Liver (tissue), 9 donors: Measurements from ENCODE around the gene ADRA2B. TPM values are rescaled to one million over a fixed set of nuclear protein-coding genes. Genes with fewer than 3 reads are reported as not detected.

ENCODE experiments used
- DNase-seq: peaks from one replicate; pipeline ENCODE4 v3.0.0-alpha.2; 2017; ENCODE audit warnings: low spot score
- H3K27ac ChIP-seq, 2 donors: one replicate each; pipeline ENCODE4 v1.7.0; 2013; ENCODE audit warnings: inconsistent platforms in 2 of 2, low read length in 2 of 2, control low read depth in 1 of 2, low read depth in 1 of 2, mild to moderate bottlenecking in 1 of 2
- H3K27me3 ChIP-seq, 4 donors: one replicate each; pipeline versions ENCODE4 v1.6.1 to v1.7.0; 2013; ENCODE audit warnings: low read length in 3 of 4, inconsistent platforms in 1 of 4, mild to moderate bottlenecking in 1 of 4, moderate library complexity in 1 of 4; ENCODE audit not compliant: control insufficient read depth in 4 of 4, insufficient read depth in 4 of 4
- H3K36me3 ChIP-seq, 4 donors: one replicate each; pipeline versions ENCODE4 v1.6.1 to v1.7.0; 2013; ENCODE audit warnings: low read length in 3 of 4, mild to moderate bottlenecking in 3 of 4, low read depth in 1 of 4, moderate library complexity in 1 of 4; ENCODE audit not compliant: control insufficient read depth in 4 of 4, insufficient read depth in 3 of 4
- H3K4me1 ChIP-seq, 4 donors: one replicate each; pipeline versions ENCODE4 v1.6.1 to v1.7.0; 2013; ENCODE audit warnings: low read length in 3 of 4, mild to moderate bottlenecking in 3 of 4, moderate library complexity in 1 of 4; ENCODE audit not compliant: control insufficient read depth in 4 of 4, insufficient read depth in 4 of 4
- H3K4me3 ChIP-seq, 3 donors: one replicate each; pipeline versions ENCODE4 v1.6.1 to v1.7.0; 2013; ENCODE audit warnings: low read length in 3 of 3, control low read depth in 1 of 3, low read depth in 1 of 3, mild to moderate bottlenecking in 1 of 3
- H3K9ac ChIP-seq, 2 donors: one replicate each; pipeline ENCODE4 v1.7.0; 2013; ENCODE audit warnings: low read length in 2 of 2, mild to moderate bottlenecking in 2 of 2, moderate library complexity in 2 of 2, control low read depth in 1 of 2, low read depth in 1 of 2
- H3K9me3 ChIP-seq, 4 donors: one replicate each; pipeline versions ENCODE4 v1.6.1 to v1.7.0; 2013; ENCODE audit warnings: low read length in 3 of 4; ENCODE audit not compliant: control insufficient read depth in 4 of 4
- EGR1 ChIP-seq, 2 donors: IDR thresholded peaks; 2 replicates each; pipeline ENCODE4 v1.6.1; 2016 to 2018; ENCODE audit warnings: antibody characterized with exemption in 2 of 2, low read depth in 2 of 2
- FOXA1 ChIP-seq: IDR thresholded peaks from 2 replicates; pipeline ENCODE4 v1.6.1; 2016; ENCODE audit warnings: antibody characterized with exemption
- FOXA2 ChIP-seq: IDR thresholded peaks from 2 replicates; pipeline ENCODE4 v1.6.1; 2016; ENCODE audit warnings: antibody characterized with exemption
- GABPA ChIP-seq, 2 donors: IDR thresholded peaks in 1 of 2; conservative IDR thresholded peaks in 1 of 2; 2 replicates each; pipeline ENCODE4 v1.6.1; 2016; ENCODE audit warnings: antibody characterized with exemption in 2 of 2, mild to moderate bottlenecking in 1 of 2, moderate library complexity in 1 of 2
- HNF4A ChIP-seq, 2 donors: conservative IDR thresholded peaks; 2 replicates each; pipeline ENCODE4 v1.6.1; 2016; ENCODE audit warnings: antibody characterized with exemption in 2 of 2, mild to moderate bottlenecking in 2 of 2
- HNF4G ChIP-seq: IDR thresholded peaks from 2 replicates; pipeline ENCODE4 v1.6.1; 2016; ENCODE audit warnings: antibody characterized with exemption
- JUND ChIP-seq, 2 donors: IDR thresholded peaks; 2 replicates each; pipeline ENCODE4 v1.6.1; 2016; ENCODE audit warnings: antibody characterized with exemption in 2 of 2
- MAX ChIP-seq: IDR thresholded peaks from 2 replicates; pipeline ENCODE4 v1.6.1; 2016; ENCODE audit warnings: antibody characterized with exemption
- NR2F2 ChIP-seq: IDR thresholded peaks from 2 replicates; pipeline ENCODE4 v1.6.1; 2016; ENCODE audit warnings: antibody characterized with exemption
- RAD21 ChIP-seq, 2 donors: IDR thresholded peaks; 2 replicates each; pipeline ENCODE4 v1.6.1; 2016; ENCODE audit warnings: antibody characterized with exemption in 2 of 2, mild to moderate bottlenecking in 2 of 2
- REST ChIP-seq: IDR thresholded peaks from 2 replicates; pipeline ENCODE4 v1.6.1; 2016; ENCODE audit warnings: antibody characterized with exemption, mild to moderate bottlenecking
- RXRA ChIP-seq, 2 donors: IDR thresholded peaks; 2 replicates each; pipeline ENCODE4 v1.6.1; 2017 to 2018; ENCODE audit warnings: antibody characterized with exemption in 2 of 2, mild to moderate bottlenecking in 1 of 2
- SP1 ChIP-seq: IDR thresholded peaks from 2 replicates; pipeline ENCODE4 v1.6.1; 2018; ENCODE audit warnings: antibody characterized with exemption, mild to moderate bottlenecking
- TAF1 ChIP-seq: conservative IDR thresholded peaks from 2 replicates; pipeline ENCODE4 v1.6.1; 2016; ENCODE audit warnings: antibody characterized with exemption, mild to moderate bottlenecking
- YY1 ChIP-seq: IDR thresholded peaks from 2 replicates; pipeline ENCODE4 v1.6.1; 2016; ENCODE audit warnings: antibody characterized with exemption, mild to moderate bottlenecking
- WGBS: extraction: QIAGEN DNeasy Blood & Tissue Kit; methylation state at CpG from one replicate; pipeline ENCODE4 v1.1.7; 2013; 5-methylcytosine and 5-hydroxymethylcytosine counted together
- polyA plus RNA-seq, 2 donors: library from polyadenylated mRNA; stranded (reverse) in 1 of 2; unstranded in 1 of 2; fragments of 200-250 nt in 1 of 2; fragments of >200 nt in 1 of 2; fragmentation: Nextera tagmentation in 1 of 2; extraction: Ambion mirVana in 1 of 2; gene quantifications; one replicate each; pipeline versions ENCODE4 v1.2.1 to v1.2.3, GENCODE V29; 2013 to 2015
- total RNA-seq, 2 donors: library from RNA; depleted of rRNA; stranded (reverse); fragments of >200 nt; gene quantifications; one replicate each; pipeline ENCODE4 v1.2.3, GENCODE V29; 2014
- TF ChIP-seq, protein P1 (sequence below): IDR thresholded peaks from 2 replicates; pipeline ENCODE4 v1.6.1; 2016; ENCODE audit warnings: antibody characterized with exemption
- TF ChIP-seq, protein P2 (sequence below): fragments of 150-350 bp; IDR thresholded peaks from 2 replicates; pipeline ENCODE4 v1.5.1; 2017; ENCODE audit warnings: improper control_type of control experiment, low read depth, low read length; ENCODE audit not compliant: missing input control
- TF ChIP-seq, protein P3 (sequence below): IDR thresholded peaks from 2 replicates; pipeline ENCODE4 v1.6.1; 2016; ENCODE audit warnings: antibody characterized with exemption
- donor health status: healthy.
- donor health status: healthy.
- donor health status: healthy.
- donor health status: healthy.
- donor health status: healthy.

ADRA2B gene
- total and polyA plus RNA-seq, 4 donors: 1.3 to 8.6 (median 3.0) TPM

DNA sequence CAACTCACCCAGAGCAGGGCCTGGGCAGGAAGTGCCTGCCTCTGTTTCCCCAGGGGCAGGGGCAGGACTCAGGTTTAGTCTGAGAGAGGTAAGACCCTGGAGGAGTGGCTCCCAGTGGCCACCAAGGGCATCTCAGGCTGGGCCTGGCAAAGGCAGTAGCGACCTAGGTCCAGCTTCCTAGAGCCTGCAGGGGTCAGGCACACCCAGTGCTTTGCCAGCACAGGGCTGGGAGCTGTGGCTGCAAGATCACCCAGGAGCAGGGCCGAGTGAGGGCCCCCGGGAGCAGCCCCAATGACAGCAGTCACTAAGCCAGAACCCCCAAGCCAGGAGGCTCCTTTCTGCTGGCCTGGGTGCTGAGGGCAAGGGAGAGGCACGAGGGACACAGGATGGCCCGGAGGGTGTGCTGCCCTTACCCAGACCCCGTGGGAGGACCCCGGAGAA lies 37.6 kb upstream of the ADRA2B start:
- no peak overlapping the region for H3K4me3 ChIP-seq
- H3K27me3 ChIP-seq: no peaks in the 10 kb centered on the region
- H3K4me1 ChIP-seq: no peaks in the 10 kb centered on the region
- no peak overlapping the region for H3K9ac ChIP-seq
- WGBS: 87% methylated on average over 7 of the region's 7 CpGs
- H3K9me3 ChIP-seq: no peaks in the 10 kb centered on the region
- no peak for DNase-seq
- no peaks in the 10 kb centered on the region for H3K36me3 ChIP-seq
- TF ChIP-seq SP1 (no peak), GABPA (IDR thresholded peaks at IDR 0.05 in 1 of 2, conservative IDR thresholded peaks at IDR 0.05 in 1 of 2) (no peak), EGR1 (IDR thresholded peaks at IDR 0.05; ENCODE audit: low read depth in 2 of 2) (no peak), TAF1 (no peak), HNF4A (conservative IDR thresholded peaks at IDR 0.05) (no peak), RAD21 (IDR thresholded peaks at IDR 0.05) (no peak), YY1 (no peak), NR2F2 (no peak), RXRA (IDR thresholded peaks at IDR 0.05) (no peak), JUND (IDR thresholded peaks at IDR 0.05) (no peak), FOXA1 (no peak), FOXA2 (no peak)
- TF ChIP-seq, protein P1, sequence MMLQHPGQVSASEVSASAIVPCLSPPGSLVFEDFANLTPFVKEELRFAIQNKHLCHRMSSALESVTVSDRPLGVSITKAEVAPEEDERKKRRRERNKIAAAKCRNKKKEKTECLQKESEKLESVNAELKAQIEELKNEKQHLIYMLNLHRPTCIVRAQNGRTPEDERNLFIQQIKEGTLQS: no peak
- TF ChIP-seq, protein P2, sequence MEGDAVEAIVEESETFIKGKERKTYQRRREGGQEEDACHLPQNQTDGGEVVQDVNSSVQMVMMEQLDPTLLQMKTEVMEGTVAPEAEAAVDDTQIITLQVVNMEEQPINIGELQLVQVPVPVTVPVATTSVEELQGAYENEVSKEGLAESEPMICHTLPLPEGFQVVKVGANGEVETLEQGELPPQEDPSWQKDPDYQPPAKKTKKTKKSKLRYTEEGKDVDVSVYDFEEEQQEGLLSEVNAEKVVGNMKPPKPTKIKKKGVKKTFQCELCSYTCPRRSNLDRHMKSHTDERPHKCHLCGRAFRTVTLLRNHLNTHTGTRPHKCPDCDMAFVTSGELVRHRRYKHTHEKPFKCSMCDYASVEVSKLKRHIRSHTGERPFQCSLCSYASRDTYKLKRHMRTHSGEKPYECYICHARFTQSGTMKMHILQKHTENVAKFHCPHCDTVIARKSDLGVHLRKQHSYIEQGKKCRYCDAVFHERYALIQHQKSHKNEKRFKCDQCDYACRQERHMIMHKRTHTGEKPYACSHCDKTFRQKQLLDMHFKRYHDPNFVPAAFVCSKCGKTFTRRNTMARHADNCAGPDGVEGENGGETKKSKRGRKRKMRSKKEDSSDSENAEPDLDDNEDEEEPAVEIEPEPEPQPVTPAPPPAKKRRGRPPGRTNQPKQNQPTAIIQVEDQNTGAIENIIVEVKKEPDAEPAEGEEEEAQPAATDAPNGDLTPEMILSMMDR: no peak
- TF ChIP-seq, protein P3, sequence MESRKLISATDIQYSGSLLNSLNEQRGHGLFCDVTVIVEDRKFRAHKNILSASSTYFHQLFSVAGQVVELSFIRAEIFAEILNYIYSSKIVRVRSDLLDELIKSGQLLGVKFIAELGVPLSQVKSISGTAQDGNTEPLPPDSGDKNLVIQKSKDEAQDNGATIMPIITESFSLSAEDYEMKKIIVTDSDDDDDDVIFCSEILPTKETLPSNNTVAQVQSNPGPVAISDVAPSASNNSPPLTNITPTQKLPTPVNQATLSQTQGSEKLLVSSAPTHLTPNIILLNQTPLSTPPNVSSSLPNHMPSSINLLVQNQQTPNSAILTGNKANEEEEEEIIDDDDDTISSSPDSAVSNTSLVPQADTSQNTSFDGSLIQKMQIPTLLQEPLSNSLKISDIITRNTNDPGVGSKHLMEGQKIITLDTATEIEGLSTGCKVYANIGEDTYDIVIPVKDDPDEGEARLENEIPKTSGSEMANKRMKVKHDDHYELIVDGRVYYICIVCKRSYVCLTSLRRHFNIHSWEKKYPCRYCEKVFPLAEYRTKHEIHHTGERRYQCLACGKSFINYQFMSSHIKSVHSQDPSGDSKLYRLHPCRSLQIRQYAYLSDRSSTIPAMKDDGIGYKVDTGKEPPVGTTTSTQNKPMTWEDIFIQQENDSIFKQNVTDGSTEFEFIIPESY: no peak
- H3K27ac ChIP-seq: no peak overlapping the region

- H3K9me3 ChIP-seq: no peaks in the 10 kb centered on the region
- no peak overlapping the region for H3K27ac ChIP-seq
- H3K36me3 ChIP-seq: no peaks in the 10 kb centered on the region
- H3K4me1 ChIP-seq: no peaks in the 10 kb centered on the region
- no peak overlapping the region for H3K4me3 ChIP-seq
- DNase-seq: no peak
- TF ChIP-seq FOXA1 (no peak), JUND (IDR thresholded peaks at IDR 0.05) (no peak), HNF4A (conservative IDR thresholded peaks at IDR 0.05) (no peak), TAF1 (no peak), GABPA (IDR thresholded peaks at IDR 0.05 in 1 of 2, conservative IDR thresholded peaks at IDR 0.05 in 1 of 2) (no peak), SP1 (no peak), HNF4G (no peak), YY1 (no peak), NR2F2 (no peak), RAD21 (IDR thresholded peaks at IDR 0.05) (no peak), FOXA2 (no peak), RXRA (IDR thresholded peaks at IDR 0.05) (no peak), EGR1 (IDR thresholded peaks at IDR 0.05; ENCODE audit: low read depth in 2 of 2) (no peak), MAX (no peak), REST (no peak)
- TF ChIP-seq, protein P2: no peak
- TF ChIP-seq, protein P3: no peak
- TF ChIP-seq, protein P1: no peak
- 92% methylated on average over 7 of the region's 7 CpGs for WGBS
- H3K27me3 ChIP-seq: no peaks in the 10 kb centered on the region
- no peak overlapping the region for H3K9ac ChIP-seq
Observed at GRCh38 chr2:96153291-96153713, 36.9 kb upstream of the ADRA2B start.
